ENCODE results near the gene CACUL1. TPM values are rescaled to one million over a fixed set of nuclear protein-coding genes. Genes with fewer than 3 reads are reported as not detected.

Gene CACUL1
- polyA plus RNA-seq, 3 donors, result 4.1 to 8.7 (median 7.6) TPM

Other genes with a start within 250 kb of the CACUL1 start
- gene PRLHR, start 159.3 kb downstream of the CACUL1 start, polyA plus RNA-seq, result under 1 TPM in 2 of 3 donors, not detected in 1; 0.01 to 0.09 TPM